Hepatocyte (in vitro differentiated cells): ENCODE data around the gene CCDC86.

Experiments used
- CTCF ChIP-seq: fragments of 200-600 bp; sonication (generic); IDR thresholded peaks from 2 replicates; pipeline ENCODE4 v1.5.1; 2016; ENCODE audit warnings: antibody characterized with exemption, mild to moderate bottlenecking; ENCODE audit not compliant: poor library complexity
- EZH2 ChIP-seq: fragments of 200-600 bp; sonication (generic); IDR thresholded peaks from 2 replicates; pipeline ENCODE4 v1.6.1; 2016; ENCODE audit warnings: antibody characterized with exemption, mild to moderate bottlenecking, borderline replicate concordance
- EZH2phosphoT487 ChIP-seq: fragments of 200-600 bp; sonication (generic); IDR thresholded peaks from one replicate; pipeline ENCODE4 v1.6.1; 2018; ENCODE audit warnings: antibody characterized with exemption, mild to moderate bottlenecking, low read depth, moderate library complexity; ENCODE audit not compliant: unreplicated experiment, severe bottlenecking

DNA sequence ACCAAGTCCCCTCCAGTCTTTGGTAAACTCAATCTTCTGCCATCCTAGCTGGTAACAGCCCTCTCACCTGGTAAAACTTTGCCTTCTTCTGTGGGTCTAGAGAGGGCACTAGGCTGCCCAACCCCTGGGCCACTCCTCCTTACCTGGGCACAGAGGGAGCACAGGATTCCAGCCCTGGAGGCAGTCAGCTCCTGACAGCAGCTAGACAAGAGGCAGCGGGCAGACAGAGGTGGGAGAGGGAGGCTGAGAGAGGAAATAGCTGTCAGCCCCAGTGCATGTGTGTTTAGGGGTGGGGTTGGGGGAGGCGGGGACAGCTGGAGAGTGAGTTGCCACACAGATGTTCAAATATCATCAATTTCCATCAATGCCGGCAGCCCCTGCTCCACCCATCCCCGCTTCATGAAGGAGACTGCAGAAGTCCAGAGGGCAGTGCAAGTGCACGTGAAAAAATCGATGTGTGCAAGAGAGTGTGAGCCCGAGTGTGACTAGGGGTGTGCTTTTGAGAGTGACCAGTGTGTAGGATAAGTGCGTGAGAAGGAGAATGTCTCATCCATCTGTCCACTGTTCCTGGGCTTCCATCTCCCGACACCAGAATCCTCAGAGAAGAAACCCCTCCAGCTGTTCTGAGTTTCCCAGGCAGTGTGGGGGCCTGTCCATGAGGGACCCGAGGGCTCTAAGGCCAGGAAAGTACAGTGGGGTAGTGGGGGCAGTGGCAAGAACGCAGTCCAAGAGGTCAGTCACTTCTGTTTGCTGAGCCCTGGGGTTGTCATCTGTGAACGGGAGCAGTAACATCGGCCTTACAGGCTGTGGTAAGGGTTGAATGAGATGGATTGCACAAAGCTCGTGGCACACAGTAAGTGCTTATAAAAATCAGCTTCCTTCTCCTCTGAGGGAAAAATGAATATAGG is 14.1 kb downstream of the CCDC86 start, which contains the start of gene PTGDR2:
- TF ChIP-seq CTCF (no peak), EZH2 (no peak), EZH2phosphoT487 (no peak)
